Sigmoid colon (tissue), 7 donors: Measurements from ENCODE around the gene ITGB4. TPM values are rescaled to one million over a fixed set of nuclear protein-coding genes. Genes with fewer than 3 reads are reported as not detected.
"Not testable (repeated sequence)": the region's sequence is repeated elsewhere in the genome, so short reads cannot be mapped to it uniquely, and the experiment has no call there.

Experiments used
- DNase-seq: peaks from one replicate; pipeline ENCODE4 v3.0.0-alpha.2; 2019
- H3K27ac ChIP-seq, 4 donors: fragments of 200-600 bp; sonication (generic); one replicate each; pipeline ENCODE4 v1.5.1; 2016 to 2019; ENCODE audit warnings: mild to moderate bottlenecking in 1 of 4
- H3K27me3 ChIP-seq, 3 donors: fragments of 200-600 bp; sonication (generic); one replicate each; pipeline ENCODE4 v1.5.1; 2019; ENCODE audit warnings: mild to moderate bottlenecking in 1 of 3
- H3K36me3 ChIP-seq, 4 donors: fragments of 200-600 bp; sonication (generic); one replicate each; pipeline ENCODE4 v1.5.1; 2016 to 2019
- H3K4me1 ChIP-seq, 4 donors: fragments of 200-600 bp; sonication (generic); one replicate each; pipeline ENCODE4 v1.5.1; 2017 to 2019
- H3K4me3 ChIP-seq, 4 donors: fragments of 200-600 bp; sonication (generic); one replicate each; pipeline ENCODE4 v1.5.1; 2017 to 2019; ENCODE audit warnings: mild to moderate bottlenecking in 2 of 4, moderate library complexity in 1 of 4
- H3K9me3 ChIP-seq, 4 donors: fragments of 200-600 bp in 3 of 4; sonication (generic) in 3 of 4; one replicate each; pipeline versions ENCODE4 v1.5.1 to v1.6.1; 2013 to 2019
- EP300 ChIP-seq, 4 donors: sonication (generic); formaldehyde crosslinking; IDR thresholded peaks; one replicate each; pipeline ENCODE4 v1.6.1; 2017; ENCODE audit warnings: antibody characterized with exemption in 4 of 4
- POLR2A ChIP-seq, 2 donors: fragments of 450-650 bp; IDR thresholded peaks; one replicate each; pipeline ENCODE4 v1.6.1; 2016; ENCODE audit warnings: antibody characterized with exemption in 2 of 2, mild to moderate bottlenecking in 2 of 2, moderate library complexity in 2 of 2
- POLR2AphosphoS5 ChIP-seq, 4 donors: sonication (generic); formaldehyde crosslinking; IDR thresholded peaks; one replicate each; pipeline ENCODE4 v1.6.1; 2017; ENCODE audit warnings: antibody characterized with exemption in 4 of 4
- WGBS, 2 donors: extraction: QIAGEN DNeasy Blood & Tissue Kit; methylation state at CpG; one replicate each; pipeline ENCODE4 v1.1.7; 2013; 5-methylcytosine and 5-hydroxymethylcytosine counted together
- intact Hi-C: fragments of 100-400 bp; cut with DNase I; formaldehyde crosslinking; loops from one replicate; pipeline ENCODE4 v1.15.1; 2023
- polyA plus RNA-seq, 3 donors: library from polyadenylated mRNA; stranded (reverse); fragments of 200-250 nt; gene quantifications; one replicate each; pipeline ENCODE4 v1.2.3, GENCODE V29; 2013
- total RNA-seq, 4 donors: library from RNA; depleted of rRNA; stranded (reverse); fragments of >200 nt; gene quantifications; one replicate each; pipeline ENCODE4 v1.1.0, GENCODE V29; 2016
- TF ChIP-seq, protein P1 (sequence below), 4 experiments: fragments of 450-650 bp in 3 of 4; fragments of 200-600 bp in 1 of 4; IDR thresholded peaks; one replicate each; pipeline ENCODE4 v1.5.1; 2016 to 2019; ENCODE audit warnings: antibody characterized with exemption in 4 of 4, mild to moderate bottlenecking in 3 of 4, moderate library complexity in 2 of 4
- donor health status: healthy with polysubstance abuse.
- donor health status: Bipolar disorder and iron deficiency.
- donor health status: healthy.

The ITGB4 gene
- total and polyA plus RNA-seq, 7 donors: 15.1 to 116 (median 25.8) TPM

DNA sequence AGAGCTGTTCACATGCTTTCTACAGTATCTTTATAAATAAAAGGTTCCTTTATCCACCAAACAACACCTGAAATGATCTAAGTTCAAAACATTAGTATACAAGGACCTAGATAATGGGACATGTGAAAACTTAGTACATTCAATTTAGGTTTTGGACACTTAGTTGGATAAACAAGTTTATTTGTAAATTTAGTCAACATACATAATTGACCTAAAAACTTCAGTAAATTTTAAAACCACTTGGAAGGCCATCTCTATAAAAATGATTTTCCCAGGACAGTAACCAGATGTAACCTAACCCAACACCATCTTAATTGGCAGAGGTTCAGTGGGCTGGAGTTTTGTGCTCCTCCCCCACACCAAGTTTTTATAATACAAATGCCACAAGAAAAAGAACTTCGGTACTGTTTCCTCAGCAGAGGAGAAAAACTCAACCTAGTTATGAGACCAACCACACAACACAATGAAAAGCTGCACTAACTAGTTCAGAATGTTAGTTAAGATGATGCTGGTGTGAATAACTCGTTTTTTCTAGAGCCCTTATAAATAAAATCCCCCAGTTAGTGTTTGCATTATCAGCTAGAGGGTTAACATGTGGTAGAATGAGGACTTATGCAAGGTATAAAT lies 56.1 kb downstream of the ITGB4 start:
- intact Hi-C loops: loop anchor here (5.0 kb wide), 1 partner anchor 120 kb away; the partner anchor contains the start of gene TRIM65
- no peaks in the 10 kb centered on the region for H3K9me3 ChIP-seq
- H3K4me1 ChIP-seq: peaks cover 0 to 29% (median 21%) of the 10 kb centered on the region in 4 donors
- H3K27ac ChIP-seq: peak overlapping the region; percentile 94 to 99 (median 98)
- H3K27me3 ChIP-seq: no peaks in the 10 kb centered on the region
- no peak for TF ChIP-seq EP300 (IDR thresholded peaks at IDR 0.05)
- TF ChIP-seq POLR2A (IDR thresholded peaks at IDR 0.05): no peak
- TF ChIP-seq, protein P1, sequence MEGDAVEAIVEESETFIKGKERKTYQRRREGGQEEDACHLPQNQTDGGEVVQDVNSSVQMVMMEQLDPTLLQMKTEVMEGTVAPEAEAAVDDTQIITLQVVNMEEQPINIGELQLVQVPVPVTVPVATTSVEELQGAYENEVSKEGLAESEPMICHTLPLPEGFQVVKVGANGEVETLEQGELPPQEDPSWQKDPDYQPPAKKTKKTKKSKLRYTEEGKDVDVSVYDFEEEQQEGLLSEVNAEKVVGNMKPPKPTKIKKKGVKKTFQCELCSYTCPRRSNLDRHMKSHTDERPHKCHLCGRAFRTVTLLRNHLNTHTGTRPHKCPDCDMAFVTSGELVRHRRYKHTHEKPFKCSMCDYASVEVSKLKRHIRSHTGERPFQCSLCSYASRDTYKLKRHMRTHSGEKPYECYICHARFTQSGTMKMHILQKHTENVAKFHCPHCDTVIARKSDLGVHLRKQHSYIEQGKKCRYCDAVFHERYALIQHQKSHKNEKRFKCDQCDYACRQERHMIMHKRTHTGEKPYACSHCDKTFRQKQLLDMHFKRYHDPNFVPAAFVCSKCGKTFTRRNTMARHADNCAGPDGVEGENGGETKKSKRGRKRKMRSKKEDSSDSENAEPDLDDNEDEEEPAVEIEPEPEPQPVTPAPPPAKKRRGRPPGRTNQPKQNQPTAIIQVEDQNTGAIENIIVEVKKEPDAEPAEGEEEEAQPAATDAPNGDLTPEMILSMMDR (IDR thresholded peaks at IDR 0.05): no peak
- peak in 2 of 4 donors; percentile 31 to 33 for TF ChIP-seq POLR2AphosphoS5 (IDR thresholded peaks at IDR 0.05)
- peak; percentile 66 for DNase-seq
- peaks cover 8 to 53% (median 20%) of the 10 kb centered on the region in 4 donors for H3K36me3 ChIP-seq
- WGBS, 2 donors: 12 to 18% methylated on average over 2 of the region's 2 CpGs
- H3K4me3 ChIP-seq: peak overlapping the region; percentile 78 to 97 (median 86)

DNA sequence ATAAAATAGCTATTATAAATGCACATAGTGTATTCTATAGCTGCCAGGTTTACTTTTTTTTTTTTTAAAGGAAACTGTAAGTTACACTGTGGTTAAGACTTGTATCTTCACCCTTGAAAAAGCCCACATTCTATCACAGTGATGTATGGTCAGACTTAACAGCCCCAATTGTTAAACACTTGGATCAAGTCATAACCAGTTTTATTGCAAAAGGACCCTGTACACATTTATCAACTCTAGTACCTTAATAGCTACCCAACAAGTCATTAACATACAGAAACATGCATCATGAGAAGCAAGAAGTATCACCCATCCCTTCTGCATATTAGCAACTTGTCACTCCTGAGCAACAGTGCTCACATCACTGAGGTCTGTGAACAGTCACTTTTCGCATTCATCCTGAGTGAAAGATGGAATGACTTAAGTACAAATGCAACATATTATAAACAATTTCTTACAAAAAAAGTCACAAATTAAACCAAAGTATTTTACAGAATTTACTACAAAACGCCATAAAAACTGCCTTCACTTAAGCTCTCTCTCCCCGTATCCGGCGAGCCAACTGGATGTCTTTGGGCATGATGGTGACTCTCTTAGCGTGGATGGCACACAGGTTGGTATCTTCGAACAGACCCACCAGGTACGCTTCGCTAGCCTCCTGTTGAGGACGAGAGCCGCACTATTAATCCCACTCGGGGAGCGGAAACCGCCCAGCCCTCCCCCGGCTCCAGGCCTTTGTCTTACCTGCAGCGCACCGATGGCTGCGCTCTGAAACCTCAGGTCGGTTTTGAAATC lies 57.0 kb downstream of the ITGB4 start:
- Histone ChIP-seq H3K4me1 (peaks cover 0 to 33% (median 23%) of the 10 kb centered on the region in 4 donors), H3K36me3 (peaks cover 8 to 53% (median 20%) of the 10 kb centered on the region in 4 donors)
- intact Hi-C loops: loop anchor here (5.0 kb wide), 1 partner anchor 119 kb away; the partner anchor contains the start of gene TRIM65

DNA sequence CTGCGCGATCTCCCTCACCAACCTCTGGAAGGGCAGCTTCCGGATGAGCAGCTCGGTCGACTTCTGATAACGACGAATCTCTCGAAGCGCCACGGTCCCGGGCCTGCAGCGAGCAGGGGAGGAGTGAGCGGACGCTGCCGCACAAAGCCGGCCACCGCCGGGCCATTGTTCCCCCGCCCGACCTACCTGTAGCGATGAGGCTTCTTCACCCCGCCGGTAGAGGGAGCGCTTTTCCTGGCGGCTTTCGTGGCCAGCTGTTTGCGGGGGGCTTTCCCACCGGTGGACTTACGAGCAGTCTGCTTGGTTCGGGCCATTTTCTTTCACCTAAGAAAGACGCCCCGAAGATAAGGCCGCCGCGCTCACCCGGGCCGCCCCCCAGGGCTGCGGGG lies 57.6 kb downstream of the ITGB4 start:
- Histone ChIP-seq H3K4me1 (peaks cover 0 to 36% (median 28%) of the 10 kb centered on the region in 4 donors), H3K4me3 (peak overlapping the region; percentile 78 to 97 (median 86)), H3K27ac (peak overlapping the region; percentile 94 to 99 (median 98)), H3K36me3 (peaks cover 8 to 52% (median 20%) of the 10 kb centered on the region in 4 donors), H3K27me3 (no peaks in the 10 kb centered on the region), H3K9me3 (no peaks in the 10 kb centered on the region)
- 0% methylated on average over 38 of the region's 38 CpGs for WGBS, 2 donors
- intact Hi-C loops: loop anchor here (5.0 kb wide), 1 partner anchor 118 kb away; the partner anchor contains the start of gene TRIM65
- DNase-seq: no peak
- TF ChIP-seq POLR2AphosphoS5 (IDR thresholded peaks at IDR 0.05): peak in 1 of 4 donors; percentile 26
- no peak for TF ChIP-seq EP300 (IDR thresholded peaks at IDR 0.05)
- TF ChIP-seq, protein P1 (IDR thresholded peaks at IDR 0.05): peak in 3 of 4 experiments; percentile 51 to 60 (median 53)
- no peak for TF ChIP-seq POLR2A (IDR thresholded peaks at IDR 0.05)

More for the DNA sequence above, 57.0 kb downstream of the ITGB4 start:
- Histone ChIP-seq H3K4me3 (peak overlapping the region; percentile 78 to 97 (median 86)), H3K27ac (peak overlapping the region; percentile 94 to 99 (median 98))
- H3K9me3 ChIP-seq, H3K27me3 ChIP-seq, DNase-seq: not testable (repeated sequence)
- 1 to 2% methylated on average over 19 of the region's 19 CpGs for WGBS, 2 donors
- TF ChIP-seq POLR2AphosphoS5 (IDR thresholded peaks at IDR 0.05): peak in 2 of 4 donors; percentile 4 to 6

DNA sequence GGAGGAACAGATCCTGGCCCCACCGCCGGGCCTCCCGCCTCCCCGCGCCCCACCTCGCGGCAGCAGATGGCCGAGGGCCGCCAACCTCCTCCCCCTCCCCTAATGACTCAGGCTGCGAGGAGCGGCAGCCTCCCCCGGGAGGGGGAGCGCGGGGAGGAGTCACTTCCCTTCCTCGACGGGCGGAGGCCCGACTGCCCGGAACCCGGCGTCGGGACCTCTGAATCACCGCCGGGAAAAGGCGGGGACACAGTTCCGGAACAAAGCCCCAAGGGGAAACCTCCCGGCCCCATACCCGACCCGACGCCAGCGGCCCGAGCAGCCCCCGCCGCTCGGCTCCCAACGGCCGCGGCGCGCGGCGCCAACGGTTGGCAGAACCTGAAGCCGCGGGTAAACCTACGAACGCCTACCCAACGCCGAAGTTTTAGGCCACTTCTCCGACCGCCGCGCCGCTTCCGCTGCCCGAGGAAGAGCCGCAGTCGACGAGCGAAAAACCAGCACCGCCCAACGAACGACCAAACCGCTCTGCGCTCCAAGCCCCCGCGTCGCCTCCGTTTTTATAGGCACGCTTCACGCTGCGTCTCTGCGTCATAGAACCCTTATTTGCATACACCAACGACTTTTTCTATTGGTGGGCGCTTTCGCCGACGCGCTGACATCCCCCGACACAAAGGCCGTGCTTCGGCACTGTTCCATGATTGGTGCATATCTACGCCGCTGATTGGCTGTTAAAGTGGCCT lies 58.2 kb downstream of the ITGB4 start:
- TF ChIP-seq, protein P1 (IDR thresholded peaks at IDR 0.05): no peak
- TF ChIP-seq EP300 (IDR thresholded peaks at IDR 0.05): peak in 2 of 4 donors; percentile 70 to 88
- peak; percentile 100 for TF ChIP-seq POLR2AphosphoS5 (IDR thresholded peaks at IDR 0.05)
- TF ChIP-seq POLR2A (IDR thresholded peaks at IDR 0.05): peak; percentile 100
- Histone ChIP-seq H3K27me3 (no peaks in the 10 kb centered on the region), H3K9me3 (no peaks in the 10 kb centered on the region), H3K36me3 (peaks cover 8 to 46% (median 19%) of the 10 kb centered on the region in 4 donors), H3K4me1 (peaks cover 0 to 41% (median 32%) of the 10 kb centered on the region in 4 donors), H3K27ac (peak overlapping the region; percentile 94 to 99 (median 98)), H3K4me3 (peak overlapping the region; percentile 78 to 97 (median 86))
- intact Hi-C loops: loop anchor here (5.0 kb wide), 1 partner anchor 118 kb away; the partner anchor contains the start of gene TRIM65
- DNase-seq: peak; percentile 99
- WGBS, 2 donors: 1% methylated on average over 84 of the region's 84 CpGs
